ENCODE results near the gene ACSL6.

ACSL6 gene

GRCh38 chr5:132016721-132017250 lies 5.3 kb upstream of the ACSL6 start:
- DNase-seq (ENCODE audit: low read depth), result no peak

DNA sequence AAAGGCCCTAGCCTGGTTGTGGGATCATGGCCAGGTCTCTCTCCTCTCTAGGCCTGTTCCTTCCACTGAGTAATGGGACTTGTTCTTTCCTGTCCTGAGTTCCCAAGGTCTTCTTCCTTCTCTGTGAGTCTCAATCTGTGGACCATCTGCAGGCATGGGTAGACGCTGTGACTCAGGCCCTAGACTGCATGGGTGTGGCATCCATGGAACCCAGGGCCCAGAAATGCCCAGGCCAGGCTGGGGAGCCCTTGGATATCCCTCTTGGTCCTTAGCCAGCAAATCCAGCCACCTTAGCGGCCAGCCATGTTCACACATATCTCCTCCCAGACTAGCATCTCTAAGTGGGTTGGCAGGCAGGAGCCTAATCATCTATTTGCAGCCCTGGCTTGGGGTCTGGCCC lies 2.3 kb upstream of the ACSL6 start:
- DNase-seq (ENCODE audit: low read depth), result no peak

DNA sequence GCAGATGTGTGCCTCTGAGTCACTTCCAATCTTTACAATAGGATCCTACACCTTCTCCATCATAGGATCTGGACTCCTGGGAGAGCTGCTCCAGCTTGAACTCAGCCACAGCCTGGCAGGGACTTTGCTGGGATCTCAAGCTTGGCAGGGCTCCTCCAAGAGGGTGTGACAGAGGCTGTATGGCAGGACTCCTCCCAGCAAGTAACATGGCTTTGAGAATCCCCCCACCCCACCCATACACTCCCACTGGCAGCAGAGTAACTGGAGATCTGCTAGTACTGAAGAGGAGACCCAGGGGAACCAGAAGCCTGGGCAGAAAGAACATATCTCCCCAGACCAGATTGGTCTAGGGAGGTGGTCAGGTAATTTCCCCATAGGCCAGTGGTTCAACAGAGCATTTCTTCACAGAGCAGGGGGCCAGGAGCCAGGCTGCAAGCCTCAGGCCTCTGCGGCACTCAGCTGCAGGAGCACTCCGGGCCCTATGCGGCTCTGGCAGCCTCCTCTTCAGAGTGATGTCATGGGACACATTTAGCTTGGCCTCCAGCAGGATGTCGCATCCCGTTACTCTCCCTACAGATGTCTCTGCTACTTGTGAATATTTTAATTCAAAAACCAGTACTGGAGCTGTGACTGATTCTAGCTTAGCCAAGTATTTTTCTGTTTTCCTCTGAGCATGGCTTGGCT lies 1.7 kb upstream of the ACSL6 start:
- no peak for DNase-seq (ENCODE audit: low read depth)

DNA sequence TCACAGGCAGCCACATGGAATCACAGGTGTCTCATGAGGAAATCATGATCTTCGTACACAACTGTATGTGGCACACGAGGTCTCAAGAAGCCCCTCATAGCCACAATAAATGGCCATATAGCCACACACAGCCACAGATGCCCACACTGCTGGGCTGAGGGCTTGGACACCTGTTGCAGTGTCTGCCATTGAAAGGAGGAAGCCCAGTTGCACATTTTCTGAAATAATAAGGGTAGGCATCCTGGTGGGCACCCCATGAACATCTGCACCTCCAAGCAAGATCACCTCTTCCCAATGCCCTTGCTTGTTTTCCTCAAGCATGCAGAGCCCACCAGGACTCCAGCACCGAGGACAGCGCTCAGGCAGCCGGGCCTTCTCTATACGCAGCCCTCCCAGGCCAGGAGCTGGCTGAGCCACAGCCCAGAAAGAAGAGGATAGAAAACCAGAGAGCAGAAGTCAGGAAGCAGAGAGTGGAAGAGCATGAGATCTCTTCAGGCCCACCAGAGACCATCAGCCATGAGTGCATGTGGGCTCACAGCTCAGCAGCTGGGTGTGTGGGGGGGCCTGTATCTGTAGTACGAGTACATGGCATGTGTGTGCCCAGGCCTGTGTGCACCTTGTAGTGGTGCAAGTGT lies 1.0 kb upstream of the ACSL6 start:
- DNase-seq (ENCODE audit: low read depth), result no peak

DNA sequence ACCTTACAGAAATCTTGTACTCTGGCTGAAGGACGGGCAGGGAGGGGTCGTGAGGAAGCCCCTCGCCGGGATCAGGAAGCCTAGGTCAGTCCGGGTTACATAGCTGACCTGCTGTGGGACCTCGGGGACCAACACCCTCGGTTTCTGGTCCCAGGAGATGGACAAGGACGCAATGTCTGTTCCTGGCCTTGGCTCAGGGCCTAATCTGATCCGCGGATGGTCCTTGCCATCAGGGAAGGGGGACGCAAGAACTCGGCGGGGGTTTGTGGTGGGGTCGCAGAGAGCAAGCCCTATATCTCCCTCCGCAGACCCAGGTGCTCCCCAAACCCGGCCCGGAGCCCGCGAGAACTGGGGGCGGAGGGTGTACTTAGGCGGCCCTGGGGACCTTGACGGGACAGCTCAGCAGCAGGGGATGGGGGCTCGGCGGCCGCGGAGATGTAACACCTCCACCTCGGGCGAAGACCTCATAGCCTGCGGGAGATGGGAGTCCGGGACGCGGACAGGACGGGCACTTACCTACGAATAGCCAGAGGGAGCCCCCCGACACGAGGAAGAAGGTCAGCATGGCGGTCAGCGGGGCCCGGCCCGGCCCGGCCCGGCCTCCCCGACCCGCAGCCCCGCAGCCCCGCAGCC lies 353 bp downstream of the ACSL6 start:
- DNase-seq (ENCODE audit: low read depth), result no peak

DNA sequence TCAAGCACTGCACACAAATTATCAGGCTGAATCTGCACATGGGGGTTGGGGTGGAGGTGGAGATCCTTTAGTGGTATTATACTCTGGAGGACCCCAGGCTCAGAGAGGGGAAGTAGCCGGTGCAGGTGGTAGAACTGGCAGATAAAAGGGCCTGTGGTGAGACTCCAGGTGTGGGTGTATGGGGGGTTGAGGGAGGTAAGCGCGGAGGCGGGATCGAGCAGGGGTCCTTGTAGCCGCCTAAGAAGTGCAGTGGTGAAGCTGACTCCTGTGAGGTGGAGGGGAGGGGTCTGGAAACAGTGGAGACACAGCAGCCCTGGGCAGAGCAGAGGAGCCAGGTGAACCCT lies 841 bp downstream of the ACSL6 start:
- DNase-seq (ENCODE audit: low read depth), result no peak

DNA sequence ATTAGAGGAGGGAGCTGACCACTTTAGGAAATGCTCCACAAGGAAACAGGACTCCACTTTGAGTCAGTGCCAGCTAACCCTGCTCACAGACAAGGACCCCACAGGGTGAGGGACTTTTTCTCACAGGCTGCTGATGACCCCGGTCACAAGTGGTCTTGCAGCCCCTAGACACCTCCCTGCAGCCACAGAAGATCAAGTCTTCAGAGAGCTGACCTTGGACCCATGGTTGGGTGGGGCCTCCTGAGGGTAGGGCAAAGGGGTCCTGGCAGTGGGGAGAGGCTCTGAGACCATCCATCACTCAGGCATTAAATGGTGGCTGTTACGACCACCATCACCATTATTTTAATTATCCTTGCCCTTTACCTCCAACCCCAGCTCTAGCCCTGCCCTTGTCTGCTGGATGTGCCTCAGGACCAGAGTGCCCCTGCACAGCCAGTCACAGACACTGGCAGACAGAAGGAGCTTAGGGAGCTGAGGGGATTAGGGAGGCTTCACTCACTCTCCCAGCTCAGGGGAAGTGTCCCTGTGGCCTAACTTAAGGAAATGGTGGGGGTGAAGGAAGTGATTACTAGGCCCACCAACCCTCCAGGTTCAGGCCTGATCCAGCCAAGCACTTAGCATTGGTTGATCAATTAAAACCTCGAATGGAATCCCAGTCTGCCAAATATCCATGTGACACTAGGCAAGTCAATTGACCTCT lies 1.6 kb downstream of the ACSL6 start:
- DNase-seq (ENCODE audit: low read depth), result no peak

GRCh38 chr5:132008961-132009680 lies 2.3 kb downstream of the ACSL6 start:
- DNase-seq (ENCODE audit: low read depth), result no peak

GRCh38 chr5:132008163-132008473 lies 3.3 kb downstream of the ACSL6 start:
- no peak for DNase-seq (ENCODE audit: low read depth)

DNA sequence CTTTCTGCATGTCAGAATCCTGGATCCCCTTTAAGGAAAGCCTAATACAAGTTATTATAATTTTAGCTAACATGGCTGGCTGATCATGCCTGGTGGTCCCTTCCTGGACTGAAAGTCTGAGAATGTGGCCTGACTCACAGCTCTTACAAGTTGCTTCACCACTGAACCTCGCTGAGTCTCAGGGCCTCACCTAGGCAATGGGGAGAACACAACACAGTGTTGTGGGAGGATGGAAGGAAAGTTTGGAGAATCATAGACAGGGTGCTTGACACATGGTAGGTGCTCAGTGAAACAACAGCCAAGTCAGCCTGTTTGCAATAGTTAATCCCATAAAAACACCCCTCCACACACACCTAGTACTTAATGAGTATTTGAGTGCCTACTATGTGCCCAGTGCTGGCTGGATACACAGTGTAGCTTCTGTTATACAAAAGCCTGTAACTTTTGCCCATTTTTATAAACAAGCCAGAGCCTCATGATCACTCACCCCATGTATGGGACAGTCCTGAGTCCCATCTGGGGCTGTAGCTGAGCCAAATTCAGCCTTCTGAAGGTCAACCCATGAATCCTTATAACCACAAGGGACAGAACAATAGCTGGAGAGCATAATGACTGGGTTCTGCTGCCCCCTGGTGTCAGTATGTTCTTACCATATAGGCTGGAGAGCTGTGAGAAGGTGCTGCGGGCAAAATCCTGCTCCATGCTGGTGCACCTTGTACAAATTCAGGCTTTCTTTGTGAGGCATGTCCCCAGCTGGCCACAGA lies 3.9 kb downstream of the ACSL6 start:
- DNase-seq (ENCODE audit: low read depth), result peak; percentile 41

- no peak for DNase-seq (ENCODE audit: low read depth)
These were observed 4.9 kb downstream of the ACSL6 start for GRCh38 chr5:132006331-132007120.

DNA sequence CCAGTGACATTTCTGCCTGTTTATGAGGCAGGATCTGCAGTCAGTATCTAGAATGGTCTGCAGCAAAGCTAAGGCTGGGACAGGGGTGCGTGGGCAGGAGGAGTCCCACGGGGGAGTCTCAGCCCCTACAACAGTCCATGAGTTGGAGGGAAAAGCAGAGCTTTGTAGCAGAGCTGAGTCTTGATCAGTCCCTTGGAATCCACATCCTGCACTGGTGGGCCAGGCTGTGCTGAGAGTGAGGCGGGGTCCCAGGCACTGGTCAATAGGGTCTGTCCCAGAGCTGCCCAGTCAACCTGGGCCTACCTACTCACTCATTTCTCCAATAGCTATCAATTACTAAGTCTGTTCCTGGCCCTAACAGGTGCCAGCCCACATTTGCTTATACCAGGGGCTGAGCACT lies 5.9 kb downstream of the ACSL6 start:
- no peak for DNase-seq (ENCODE audit: low read depth)

GRCh38 chr5:132003982-132004381 lies 7.5 kb downstream of the ACSL6 start:
- no peak for DNase-seq (ENCODE audit: low read depth)

GRCh38 chr5:132003170-132003744 lies 8.2 kb downstream of the ACSL6 start:
- no peak for DNase-seq (ENCODE audit: low read depth)

- DNase-seq (ENCODE audit: low read depth), result no peak
These were observed 8.7 kb downstream of the ACSL6 start for GRCh38 chr5:132002757-132003156.

DNA sequence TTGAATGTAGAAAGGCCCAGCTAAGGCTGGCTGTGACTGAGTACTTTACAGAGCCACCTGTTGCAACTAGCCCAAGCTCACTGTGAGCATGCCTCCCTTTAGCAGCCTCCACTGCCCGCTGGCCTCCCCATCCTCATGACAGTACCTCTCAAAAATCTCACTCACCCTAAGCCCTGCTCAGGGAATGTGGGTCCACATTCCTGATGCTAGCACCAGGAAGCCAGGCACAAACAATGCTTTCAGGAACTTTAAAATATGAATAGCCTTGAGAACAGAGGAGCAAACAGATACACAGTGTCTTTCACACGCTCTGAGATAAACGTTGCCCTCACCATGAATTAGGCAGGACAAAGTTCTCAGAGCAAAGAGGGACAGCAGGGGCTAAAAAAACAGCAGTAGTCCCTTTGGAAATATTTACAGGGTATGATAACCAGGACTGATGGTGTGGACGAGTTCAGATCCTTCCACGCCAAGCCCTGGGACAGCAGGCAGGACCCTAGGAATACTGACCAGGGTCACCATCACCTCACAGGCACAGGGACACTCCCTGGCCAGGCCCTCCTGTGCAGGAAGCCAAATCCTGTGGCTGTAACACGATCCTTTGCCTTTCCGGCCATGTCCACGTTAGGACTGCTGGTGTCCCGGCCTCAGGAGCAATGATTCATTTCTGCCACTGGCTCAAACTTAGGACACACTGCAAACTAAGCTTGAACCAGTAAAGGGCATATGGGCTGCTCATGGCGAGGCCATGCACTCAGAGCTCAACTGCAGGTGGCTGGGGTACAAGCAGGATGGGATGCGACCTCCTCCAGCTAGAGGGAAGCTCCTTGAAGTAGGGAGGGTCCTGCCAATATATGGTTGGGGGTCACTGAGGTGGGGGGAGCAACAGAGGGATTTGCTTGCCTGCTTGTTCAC lies 9.6 kb downstream of the ACSL6 start:
- DNase-seq (ENCODE audit: low read depth), result no peak

- no peak for DNase-seq (ENCODE audit: low read depth)
These were observed 10.6 kb downstream of the ACSL6 start for GRCh38 chr5:132000677-132001453.

- DNase-seq (ENCODE audit: low read depth), result no peak
These were observed 11.3 kb downstream of the ACSL6 start for GRCh38 chr5:132000241-132000490.

Data from stimulated activated CD8-positive, alpha-beta memory T cell treated with anti-CD3 and anti-CD28 coated beads, Interleukin-15, amount 100 ng/mL, for 24 hours (primary cell).